Activated T-cell treated with anti-CD3 and anti-CD28 coated beads for 4 hours (primary cell): Measurements from ENCODE around the gene TMEM191C.
"Not testable (repeated sequence)": the region's sequence is repeated elsewhere in the genome, so short reads cannot be mapped to it uniquely, and the experiment has no call there.

ENCODE experiments used
- DNase-seq: peaks from one replicate; pipeline ENCODE4 v3.0.0-alpha.2; 2020

TMEM191C gene

DNA sequence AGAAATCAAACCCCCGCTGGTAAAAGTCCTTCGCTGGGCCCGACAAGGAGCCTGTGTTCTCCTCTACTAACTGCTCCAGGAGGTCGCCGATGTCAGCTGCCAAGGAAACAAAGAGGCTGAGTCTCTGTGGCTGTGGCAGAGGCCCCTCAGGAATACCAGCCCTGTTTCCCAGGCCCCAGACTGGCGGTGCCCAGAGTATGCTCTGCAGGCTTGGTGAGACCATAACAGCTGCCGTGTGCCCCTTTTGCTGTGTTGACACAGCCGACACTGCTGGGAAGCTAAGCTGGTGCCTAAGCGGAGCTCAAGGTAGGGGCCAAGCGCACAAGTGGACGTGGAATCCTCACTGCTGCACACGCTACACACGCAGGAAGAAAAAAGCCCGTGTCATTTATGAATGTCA is 16.9 kb downstream of the TMEM191C start:
- DNase-seq = not testable (repeated sequence)

DNA sequence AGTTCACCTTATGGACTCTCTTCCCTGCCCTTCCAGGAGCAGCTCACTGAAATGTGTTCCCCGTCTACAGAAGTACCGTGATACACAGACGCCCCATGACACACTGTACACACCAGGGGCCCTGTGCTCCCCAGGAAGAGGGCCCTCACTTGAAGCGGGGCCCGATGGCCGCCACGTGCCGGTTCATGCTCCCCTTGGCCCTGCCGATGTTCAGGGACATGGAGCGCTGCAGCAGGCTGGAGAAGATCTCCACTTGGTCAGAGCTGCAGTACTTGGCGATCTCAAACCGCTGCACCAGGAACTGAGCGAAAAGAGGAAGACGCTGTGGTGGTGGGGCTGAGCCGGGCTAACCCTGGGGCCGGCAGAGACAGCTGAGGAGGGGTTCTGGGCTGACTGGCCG is 20.5 kb downstream of the TMEM191C start:
- DNase-seq = not testable (repeated sequence)

DNA sequence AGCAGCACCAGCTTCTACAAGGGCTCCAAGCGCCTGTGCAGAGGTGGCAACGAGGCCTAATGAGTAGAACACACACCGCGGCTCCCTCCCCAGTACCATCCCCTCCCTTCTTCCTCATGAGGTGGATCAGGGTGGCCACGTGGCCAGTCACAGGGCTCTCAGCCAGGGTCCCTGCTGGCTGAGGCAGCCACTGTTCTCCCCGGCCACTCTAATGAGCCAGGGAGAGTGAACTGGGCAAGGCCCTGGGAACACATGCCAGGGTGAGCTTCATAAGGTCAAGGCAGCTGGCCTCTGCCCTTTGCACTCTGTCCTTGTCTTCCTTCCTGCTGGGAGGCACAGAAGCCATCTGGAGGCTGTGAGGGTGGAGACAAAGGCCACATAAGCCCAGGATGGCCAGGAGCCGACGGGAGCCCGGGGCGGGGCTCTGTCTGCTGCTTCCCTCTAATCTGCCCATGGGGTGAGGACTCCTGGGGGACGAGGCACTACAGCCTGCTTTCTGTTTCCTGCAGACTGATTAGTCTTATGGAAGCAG is 22.0 kb downstream of the TMEM191C start:
- not testable (repeated sequence) for DNase-seq

DNA sequence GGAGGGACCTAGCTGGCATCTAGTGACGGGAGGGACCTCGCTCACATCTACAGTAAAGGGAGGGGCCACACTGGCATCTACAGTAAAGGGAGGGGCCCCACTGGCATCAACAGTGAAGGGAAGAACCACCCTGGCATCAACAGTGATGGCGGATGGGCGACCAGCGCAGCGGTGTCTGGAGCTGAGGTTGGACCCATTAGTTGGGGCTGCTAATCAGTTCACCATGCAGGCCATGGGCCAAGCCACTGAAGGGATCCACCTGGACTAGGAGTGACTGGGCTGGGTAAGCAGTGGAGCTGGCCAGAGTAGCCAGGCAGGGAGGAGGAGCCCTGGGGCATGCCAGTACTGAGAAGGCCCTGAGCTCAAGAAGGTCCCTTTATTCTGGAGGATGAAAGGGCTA is 23.4 kb downstream of the TMEM191C start:
- not testable (repeated sequence) for DNase-seq

DNA sequence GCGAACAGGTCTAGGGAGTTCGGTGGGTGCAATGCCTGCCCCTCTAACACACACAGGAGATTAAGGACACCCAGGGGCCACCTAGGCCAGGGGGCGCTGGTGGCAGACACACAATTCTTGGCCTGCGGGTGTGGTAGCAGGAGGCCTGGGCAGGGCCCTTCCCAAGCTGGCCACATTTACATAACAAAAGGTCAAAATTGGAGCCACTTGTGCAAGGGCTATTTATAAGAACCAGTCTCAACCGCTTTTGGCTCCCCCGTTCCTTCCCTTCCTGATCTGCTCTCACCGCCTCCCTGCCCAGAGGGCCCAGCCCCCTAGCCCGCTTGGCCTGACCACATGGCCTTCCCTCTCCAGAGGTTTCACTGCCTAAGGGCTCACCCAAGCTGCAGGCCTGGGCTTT is 25.1 kb downstream of the TMEM191C start:
- DNase-seq = not testable (repeated sequence)

DNA sequence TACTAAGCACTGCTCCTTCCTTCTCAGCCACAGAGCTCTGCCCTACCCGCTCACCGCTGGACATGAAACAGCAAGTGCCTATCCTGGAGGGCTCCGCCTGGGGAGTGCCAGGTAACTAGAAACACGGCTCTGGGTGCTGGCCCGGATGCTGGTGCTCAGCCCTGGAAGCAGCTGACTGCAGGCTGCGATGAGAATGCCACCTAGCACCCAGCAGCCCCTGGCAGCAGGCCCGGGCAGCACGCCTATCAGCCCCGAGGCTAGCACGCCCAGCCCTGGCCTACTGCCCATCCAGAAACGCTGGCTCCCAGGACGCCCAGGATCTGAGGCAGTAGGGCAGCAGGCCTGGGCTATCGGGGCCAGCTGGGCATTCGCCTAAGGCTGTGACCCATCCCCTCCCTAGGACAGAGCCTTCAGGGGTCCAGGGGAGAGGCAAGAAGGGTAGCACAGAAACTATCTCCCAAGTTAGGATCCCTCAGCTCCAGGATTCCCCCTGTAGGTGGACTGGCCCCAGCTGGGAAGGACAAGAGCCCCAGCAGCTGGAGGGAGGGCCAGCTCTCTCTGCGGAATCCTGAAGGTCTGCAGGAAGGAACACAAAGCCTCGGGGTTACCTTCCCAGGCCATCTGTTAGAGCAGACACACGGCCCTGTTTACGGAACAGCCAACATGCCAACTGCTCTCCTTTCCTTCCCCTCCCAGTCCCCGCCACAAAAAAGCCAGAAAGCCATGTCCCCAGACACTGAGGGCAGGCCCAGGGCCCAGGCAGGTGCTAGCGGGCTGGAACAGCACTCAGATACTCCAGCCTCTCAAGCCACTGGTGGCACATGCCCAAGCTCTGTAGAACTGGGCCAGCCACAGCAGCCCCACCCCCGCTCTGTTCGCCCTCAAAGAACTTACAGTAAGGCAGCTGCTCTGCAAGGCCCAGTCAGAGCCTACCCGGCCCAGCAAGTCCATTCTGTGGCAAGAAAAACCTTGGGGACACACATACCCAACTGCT is 26.9 kb downstream of the TMEM191C start:
- not testable (repeated sequence) for DNase-seq

DNA sequence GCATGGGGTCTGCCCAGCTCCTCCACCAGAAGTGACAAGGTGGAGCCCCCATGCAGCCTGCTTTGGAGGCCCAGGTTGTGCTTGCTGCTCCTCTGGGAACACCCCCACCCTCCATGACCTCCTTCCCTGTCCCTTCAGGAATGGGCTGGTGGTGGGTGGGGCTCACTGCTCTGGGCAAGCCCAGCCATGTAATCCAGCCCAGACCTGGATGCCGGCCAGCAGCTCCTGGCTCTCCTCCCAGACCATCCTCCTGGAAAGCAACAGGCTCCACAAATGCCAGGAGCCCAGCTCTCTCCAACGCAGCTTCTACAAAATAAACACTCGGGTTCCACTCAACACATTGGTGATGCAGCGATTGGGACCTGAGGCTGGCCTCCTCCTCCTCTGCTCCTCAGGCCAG is 30.8 kb downstream of the TMEM191C start:
- not testable (repeated sequence) for DNase-seq

DNA sequence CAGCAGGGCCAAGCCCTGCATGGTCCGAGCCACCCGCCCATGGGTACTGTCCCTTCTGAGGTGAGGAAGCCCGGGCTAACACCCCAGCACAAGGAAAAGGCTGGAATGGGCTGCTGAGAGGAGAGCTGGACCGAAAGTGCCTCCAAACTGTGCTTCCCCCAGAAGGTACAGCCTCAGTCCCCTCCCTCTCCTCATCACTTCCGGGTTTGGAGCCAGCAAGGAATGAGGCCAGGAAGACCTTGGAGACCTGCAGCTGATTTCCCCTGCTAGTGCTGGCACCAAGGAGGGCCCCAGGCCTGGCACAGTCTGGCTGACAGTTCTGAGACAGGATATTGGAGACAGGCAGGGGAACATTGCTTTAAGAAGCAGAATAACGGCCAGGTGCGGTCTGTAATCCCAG is 31.3 kb downstream of the TMEM191C start:
- not testable (repeated sequence) for DNase-seq

DNA sequence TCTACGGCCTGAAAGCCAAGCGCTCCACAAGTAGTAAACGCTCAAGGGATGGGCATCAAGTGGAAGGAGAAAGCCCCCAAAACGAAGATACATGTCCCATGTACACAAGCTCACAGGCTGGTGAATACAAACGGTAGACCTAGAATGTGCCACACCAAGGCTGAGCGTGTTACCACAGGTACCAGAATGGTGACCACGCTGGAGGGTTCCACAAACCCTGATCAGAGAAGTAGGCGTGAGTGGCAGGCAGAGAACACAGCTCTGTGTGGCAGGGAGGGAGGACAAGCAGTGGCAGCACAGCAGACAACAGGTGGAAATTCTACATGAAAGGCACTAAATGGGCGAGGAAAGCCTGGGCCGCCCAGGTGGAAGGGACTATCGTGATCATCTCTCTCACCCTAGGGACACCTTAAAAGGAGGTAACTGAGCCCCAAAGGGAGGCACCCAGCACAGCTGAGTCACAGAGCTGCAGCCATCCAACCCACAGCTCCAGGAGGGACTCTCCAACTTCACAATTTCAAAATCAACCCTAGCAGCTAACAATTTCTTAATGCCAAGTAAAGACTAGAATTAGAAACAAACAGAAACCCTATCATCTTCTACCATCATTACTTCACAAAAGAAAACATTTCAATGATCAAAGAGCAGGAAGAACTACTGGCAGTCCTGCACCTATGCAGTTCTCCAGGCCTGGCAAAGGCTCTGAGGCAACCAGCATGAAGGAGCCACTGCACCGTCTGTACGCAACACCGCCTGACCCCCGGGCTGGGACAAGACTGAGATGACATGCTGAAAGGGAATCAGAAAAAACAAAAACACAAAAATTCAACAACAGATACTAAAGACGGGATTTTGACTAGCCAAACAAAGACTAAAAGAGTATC is 32.7 kb downstream of the TMEM191C start:
- not testable (repeated sequence) for DNase-seq

DNA sequence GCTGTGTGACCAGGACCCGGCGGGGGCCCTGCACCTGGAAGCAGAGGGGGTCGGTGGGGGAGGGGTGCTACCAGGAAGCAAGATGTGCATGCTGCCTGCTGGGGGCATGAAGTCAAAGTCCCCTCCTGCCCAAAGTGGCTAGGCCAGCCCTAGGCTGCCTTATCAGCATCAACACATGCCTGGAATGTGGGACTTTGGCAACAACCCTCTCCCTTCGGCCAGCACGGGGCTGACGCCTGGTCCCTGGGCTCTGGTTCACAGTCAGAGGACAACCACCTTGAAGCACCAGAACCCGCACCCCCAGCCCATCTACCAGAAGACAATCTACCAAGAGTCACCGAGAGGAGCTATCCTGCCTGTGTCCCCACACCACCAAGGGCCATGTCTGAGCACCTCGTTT is 43.2 kb downstream of the TMEM191C start:
- not testable (repeated sequence) for DNase-seq

DNA sequence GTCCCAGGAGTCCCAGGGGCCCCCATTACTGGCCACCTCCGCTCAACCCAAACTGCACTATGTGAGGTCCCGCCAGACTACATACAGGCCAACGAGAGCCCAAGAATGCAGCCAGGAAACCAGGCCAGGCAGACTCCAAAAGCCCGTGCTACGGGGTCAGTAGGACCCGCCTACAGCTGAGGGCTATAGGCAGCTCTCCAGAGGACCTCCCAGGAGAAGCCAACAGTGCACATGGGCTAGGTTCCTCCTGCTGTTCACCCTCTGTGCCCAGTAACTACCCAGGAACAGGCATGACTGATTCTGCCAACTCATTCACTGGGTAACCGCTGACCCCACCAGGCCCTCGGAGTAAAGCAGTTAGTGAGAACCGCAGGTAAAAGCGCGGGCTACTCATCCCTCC is 44.8 kb downstream of the TMEM191C start:
- not testable (repeated sequence) for DNase-seq

DNA sequence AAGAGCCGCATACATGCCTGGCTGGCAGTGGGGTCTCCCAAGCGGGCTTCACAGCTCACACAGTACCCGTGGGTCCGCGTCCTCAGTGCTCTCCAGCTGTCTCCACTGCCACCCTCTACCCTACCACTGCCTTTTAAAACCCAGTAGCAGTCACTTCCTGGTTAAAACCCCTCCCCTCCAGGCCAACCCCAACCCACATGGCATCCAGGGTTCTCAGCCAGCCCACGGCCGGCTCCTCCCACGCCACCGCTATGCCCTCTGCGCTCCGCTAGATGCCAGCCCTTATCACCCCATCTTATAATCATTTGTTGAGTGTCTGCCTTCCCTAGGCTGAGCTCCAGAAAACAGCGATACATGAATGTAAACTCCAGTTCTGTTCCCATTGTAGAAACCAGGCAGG is 46.9 kb downstream of the TMEM191C start:
- DNase-seq = not testable (repeated sequence)

DNA sequence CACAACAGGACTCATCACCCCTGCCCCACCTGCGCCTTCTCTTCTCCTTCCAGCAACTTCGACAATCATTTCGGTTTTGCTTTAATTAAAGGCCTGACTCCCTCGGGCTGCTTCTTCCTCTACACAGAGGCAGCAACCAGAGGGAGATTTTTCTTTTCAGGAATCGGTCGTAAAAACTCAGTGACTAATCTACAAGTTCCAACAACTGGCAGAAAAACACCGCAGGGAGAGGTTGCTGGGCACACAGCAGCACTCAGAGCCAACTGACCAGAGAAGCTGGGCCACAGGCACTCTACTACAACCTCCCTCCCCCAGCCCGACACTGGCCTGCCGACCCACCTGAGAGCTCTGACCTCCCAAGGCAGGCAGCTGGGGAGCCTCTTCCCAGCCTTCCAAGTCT is 48.0 kb downstream of the TMEM191C start:
- DNase-seq = not testable (repeated sequence)

DNA sequence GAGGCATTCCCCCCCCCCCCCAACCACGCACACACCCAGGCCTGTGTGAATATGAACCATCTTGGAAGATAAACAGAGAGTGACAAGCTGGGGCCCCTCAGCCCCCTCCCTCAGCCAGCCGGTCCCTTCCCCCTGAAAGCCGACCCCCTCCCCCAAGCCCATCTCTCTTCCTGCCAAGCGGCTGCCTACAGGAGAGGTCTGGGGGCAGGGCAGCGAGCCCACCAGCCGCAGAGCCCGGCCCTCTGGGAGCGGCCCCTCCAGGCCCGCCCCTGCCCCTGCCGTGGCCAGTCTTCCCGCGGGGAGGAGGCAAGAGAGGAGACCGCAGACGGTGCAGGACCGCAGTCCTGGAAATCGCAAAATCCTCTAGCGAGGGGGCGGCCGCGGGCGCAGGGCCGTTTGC is 49.3 kb downstream of the TMEM191C start:
- not testable (repeated sequence) for DNase-seq

DNA sequence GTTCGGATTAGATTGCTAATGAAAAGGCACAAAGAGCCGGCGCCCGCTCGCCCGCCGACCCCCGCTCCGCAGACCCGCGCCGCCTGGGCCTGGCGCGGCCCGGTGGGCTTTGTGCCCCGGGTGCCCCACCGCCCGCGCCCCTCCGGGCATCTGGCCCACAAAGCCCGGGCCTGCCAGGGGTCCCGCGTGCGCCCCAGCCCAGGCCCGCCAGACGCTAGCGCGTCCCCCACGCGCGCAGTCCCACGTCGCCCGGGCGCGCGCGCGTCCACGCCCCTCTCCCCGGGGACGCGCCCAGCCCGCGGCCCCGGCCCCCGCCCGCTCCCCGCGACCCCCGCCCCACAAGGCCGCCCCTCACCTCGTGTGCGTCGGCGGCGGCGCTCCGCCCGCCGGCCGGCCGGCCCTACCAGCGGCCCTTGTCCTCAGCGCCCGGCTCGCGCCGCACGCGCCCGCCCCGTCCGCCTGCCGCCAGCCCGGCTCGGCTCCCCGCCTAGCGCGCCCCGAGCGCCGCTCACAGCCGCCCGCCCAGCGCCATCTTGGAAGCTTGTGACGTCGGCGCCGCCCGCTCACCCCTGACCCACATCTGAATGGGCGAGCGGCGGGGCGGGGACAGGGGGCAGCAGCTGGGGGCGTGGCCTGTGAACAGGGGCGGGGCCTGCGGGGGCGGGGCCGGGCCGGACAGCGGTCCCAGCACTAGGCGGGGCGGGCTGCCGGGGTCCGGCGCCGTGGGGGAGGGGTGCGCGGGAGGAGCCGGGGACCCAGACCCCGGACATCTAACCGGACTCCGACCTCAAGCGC is 50.0 kb downstream of the TMEM191C start:
- not testable (repeated sequence) for DNase-seq
